OCI-LY3 (cell line): ENCODE results near the gene HAUS7.

Experiments used
- CTCF ChIP-seq: fragments of 200-600, 300-600 bp; sonication (generic); IDR thresholded peaks from 2 replicates; pipeline ENCODE4 v1.5.1; 2014; ENCODE audit warnings: antibody characterized with exemption, low read length, low read depth
- EZH2phosphoT487 ChIP-seq: fragments of 200-600 bp; shearing (Covaris generic); IDR thresholded peaks from 2 replicates; pipeline ENCODE4 v1.6.1; 2018; ENCODE audit warnings: antibody characterized with exemption, mixed run types, low read depth

DNA sequence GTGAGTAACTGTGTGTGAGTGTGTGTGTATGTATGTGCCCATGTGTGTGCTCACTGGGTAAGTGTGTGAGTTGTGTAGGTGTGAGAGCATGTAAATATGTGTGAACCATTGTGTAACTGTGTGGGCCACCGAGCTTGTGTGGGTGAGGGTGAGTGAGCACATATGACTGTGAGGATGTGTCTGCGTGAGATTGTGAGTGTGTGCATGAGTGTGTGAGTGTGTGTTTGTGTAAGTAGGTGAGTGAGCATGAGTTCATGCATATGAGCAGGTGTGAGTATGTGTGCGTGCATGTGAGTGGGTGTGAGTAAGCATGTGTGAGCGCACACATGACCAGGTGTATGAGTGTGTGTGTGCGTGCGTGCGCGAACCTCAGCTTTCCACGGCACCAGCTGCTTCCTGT is 45.7 kb upstream of the HAUS7 start:
- no peak for TF ChIP-seq CTCF
- no peak for TF ChIP-seq EZH2phosphoT487
